NT2/D1 (cell line): ENCODE measurements around the gene TMEM170B.
A peak's percentile ranks its signal among the peaks of the same experiment; 100 is the strongest.

Experiments used
- DNase-seq: peaks from one replicate; pipeline ENCODE4 v3.0.0-alpha.2; 2011; ENCODE audit warnings: low read depth, low spot score
- H3K27me3 ChIP-seq: 2 replicates; pipeline ENCODE4 v1.6.0; 2011; ENCODE audit warnings: mild to moderate bottlenecking; ENCODE audit not compliant: insufficient read length, insufficient read depth
- H3K36me3 ChIP-seq: 2 replicates; pipeline ENCODE4 v1.6.1; 2011; ENCODE audit warnings: mild to moderate bottlenecking, low read length, mixed read lengths; ENCODE audit not compliant: insufficient read depth, insufficient read length
- H3K4me1 ChIP-seq: 2 replicates; pipeline ENCODE4 v1.5.1; 2011; ENCODE audit not compliant: insufficient read depth, insufficient read length
- H3K4me3 ChIP-seq: 2 replicates; pipeline ENCODE4 v1.5.1; 2011; ENCODE audit warnings: low read depth; ENCODE audit not compliant: insufficient read length
- H3K9ac ChIP-seq: 2 replicates; pipeline ENCODE4 v1.6.0; 2011; ENCODE audit warnings: low read depth; ENCODE audit not compliant: insufficient read length
- H3K9me3 ChIP-seq: 2 replicates; pipeline ENCODE4 v1.5.1; 2011; ENCODE audit warnings: mild to moderate bottlenecking, low read length; ENCODE audit not compliant: insufficient read depth
- SUZ12 ChIP-seq: IDR thresholded peaks from 2 replicates; pipeline ENCODE4 v1.6.1; 2011; ENCODE audit not compliant: insufficient read length, insufficient read depth; ENCODE audit errors: extremely low read depth
- YY1 ChIP-seq: IDR thresholded peaks from 2 replicates; pipeline ENCODE4 v1.6.1; 2011; ENCODE audit not compliant: insufficient read length, insufficient read depth
- ZNF274 ChIP-seq: IDR thresholded peaks from 2 replicates; pipeline ENCODE4 v1.6.1; 2011; ENCODE audit warnings: mild to moderate bottlenecking, low read depth, low read length

The TMEM170B gene

GRCh38 chr6:11537229-11538051 is at the start of gene TMEM170B:
TMEM170B (plus strand) TSS chr6:11537749; CDS start chr6:11538278, 529 bp downstream.
- no peaks in the 10 kb centered on the region for H3K36me3 ChIP-seq
- H3K27me3 ChIP-seq, result peaks cover 33% of the 10 kb centered on the region
- H3K4me1 ChIP-seq, result no peaks in the 10 kb centered on the region
- H3K9me3 ChIP-seq, result no peaks in the 10 kb centered on the region
- no peak for TF ChIP-seq ZNF274
- H3K9ac ChIP-seq, result peak within 1 kb of the TSS; percentile 76
- DNase-seq, result peak; percentile 57
- peak within 1 kb of the TSS; percentile 76 for H3K4me3 ChIP-seq

DNA sequence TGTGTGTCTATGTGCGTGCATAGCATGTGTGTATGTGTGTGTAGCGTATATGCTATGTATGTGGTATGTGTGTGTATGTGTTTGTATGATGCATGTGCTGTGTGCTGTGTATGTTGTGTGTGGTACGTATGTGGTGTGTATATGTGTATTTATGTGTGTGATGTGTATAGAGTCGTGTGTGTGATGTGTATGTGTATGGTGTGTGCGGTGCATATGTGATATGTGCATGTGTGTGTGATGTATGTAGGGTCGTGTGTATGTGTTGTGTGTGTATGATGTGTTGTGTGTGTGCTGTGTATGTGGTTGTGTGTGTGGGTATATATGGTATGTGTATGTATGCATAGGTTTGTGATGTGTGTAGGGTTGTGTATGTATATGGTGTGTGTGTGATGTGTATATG is 46.6 kb upstream of the TMEM170B start:
- Histone ChIP-seq H3K27me3 (no peaks in the 10 kb centered on the region), H3K9ac (no peak overlapping the region), H3K36me3 (no peaks in the 10 kb centered on the region), H3K4me3 (no peak overlapping the region), H3K9me3 (no peaks in the 10 kb centered on the region), H3K4me1 (no peaks in the 10 kb centered on the region)
- TF ChIP-seq ZNF274, result no peak
- TF ChIP-seq SUZ12, result no peak
- TF ChIP-seq YY1, result no peak
- DNase-seq, result no peak

DNA sequence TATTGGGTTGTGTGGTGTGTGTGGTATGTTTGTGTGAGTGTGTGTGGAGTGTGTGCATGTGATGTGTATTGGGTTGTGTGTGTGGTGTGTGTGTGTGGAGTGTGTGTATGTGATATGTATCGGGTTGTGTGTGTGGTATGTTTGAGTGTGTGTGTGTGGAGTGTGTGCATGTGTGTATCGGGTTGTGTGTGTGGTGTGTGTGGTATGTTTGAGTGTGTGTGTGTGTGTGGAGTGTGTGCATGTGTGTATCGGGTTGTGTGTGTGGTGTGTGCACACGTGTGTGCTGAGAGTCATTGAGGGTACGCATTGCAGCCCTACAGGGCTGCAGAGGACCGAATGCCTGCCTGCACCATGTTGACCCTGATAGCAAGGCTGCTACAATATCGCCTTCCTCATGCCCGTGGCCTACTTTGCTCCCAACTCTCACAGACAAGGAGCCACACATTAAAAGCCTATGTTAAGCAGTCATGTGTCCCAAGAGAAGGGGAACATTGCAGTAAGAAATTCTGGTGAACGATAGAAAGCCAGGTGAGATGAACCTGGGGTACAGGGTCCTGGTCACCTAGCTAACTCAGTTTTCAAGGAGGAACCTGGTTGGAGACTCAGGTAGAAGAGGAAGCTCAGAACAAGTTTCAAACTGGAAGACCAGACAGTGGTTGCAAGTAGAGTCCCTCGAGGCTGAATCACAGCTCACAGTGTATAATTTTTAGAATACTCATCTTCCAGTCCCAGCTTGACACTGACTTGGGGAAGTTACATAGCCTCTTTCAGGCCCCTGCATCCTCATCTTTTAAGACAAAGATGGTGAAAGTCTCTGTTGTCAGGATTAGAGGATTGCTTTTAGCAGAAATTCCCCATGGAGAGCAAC is 45.7 kb upstream of the TMEM170B start:
- Histone ChIP-seq H3K4me3 (no peak overlapping the region), H3K27me3 (no peaks in the 10 kb centered on the region), H3K9me3 (no peaks in the 10 kb centered on the region), H3K4me1 (no peaks in the 10 kb centered on the region), H3K36me3 (no peaks in the 10 kb centered on the region), H3K9ac (no peak overlapping the region)
- TF ChIP-seq YY1, result no peak
- no peak for TF ChIP-seq SUZ12
- TF ChIP-seq ZNF274, result no peak
- no peak for DNase-seq

DNA sequence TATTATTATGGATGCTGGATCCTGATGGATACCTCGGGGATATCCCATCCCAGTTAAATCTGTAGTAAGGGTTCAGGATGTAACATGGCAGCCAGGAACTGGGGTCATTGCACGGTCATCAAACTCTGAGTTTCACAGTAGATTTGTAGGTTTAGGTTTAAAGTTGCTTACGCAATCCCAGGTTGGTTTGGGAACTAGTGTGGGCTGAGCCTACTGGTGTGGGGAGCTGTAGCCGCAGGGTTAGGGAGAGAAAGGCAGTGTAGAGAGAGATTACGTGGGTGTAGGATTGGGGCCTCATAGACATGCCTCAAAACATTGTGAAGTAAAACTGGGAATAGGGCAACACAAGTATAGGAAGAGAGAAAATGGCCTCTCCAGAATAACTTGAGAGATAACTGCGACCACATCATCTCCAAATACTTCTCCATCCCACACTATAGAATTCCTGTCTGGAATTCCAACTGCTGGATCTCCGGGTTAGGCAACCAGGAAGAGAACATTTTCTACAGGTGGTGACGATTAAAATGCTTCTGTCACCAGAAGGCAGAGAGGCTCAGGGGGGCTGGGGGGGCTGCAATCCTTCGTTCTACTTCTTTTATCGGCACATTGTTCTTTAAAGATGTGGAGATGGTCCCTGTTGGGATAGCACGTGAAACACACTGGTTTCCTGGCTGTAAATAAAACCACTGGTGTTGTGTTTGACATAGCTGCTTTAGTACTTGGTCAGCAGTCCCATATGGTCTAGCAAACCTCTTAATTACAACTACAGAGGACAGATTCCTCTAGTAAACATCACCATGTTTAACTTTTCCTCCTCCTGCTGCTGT is 44.9 kb upstream of the TMEM170B start:
- H3K4me3 ChIP-seq, result no peak overlapping the region
- H3K4me1 ChIP-seq, result no peaks in the 10 kb centered on the region
- no peaks in the 10 kb centered on the region for H3K27me3 ChIP-seq
- H3K9me3 ChIP-seq, result no peaks in the 10 kb centered on the region
- DNase-seq, result no peak
- H3K36me3 ChIP-seq, result no peaks in the 10 kb centered on the region
- no peak overlapping the region for H3K9ac ChIP-seq
- TF ChIP-seq YY1, result no peak
- TF ChIP-seq ZNF274, result no peak
- no peak for TF ChIP-seq SUZ12

DNA sequence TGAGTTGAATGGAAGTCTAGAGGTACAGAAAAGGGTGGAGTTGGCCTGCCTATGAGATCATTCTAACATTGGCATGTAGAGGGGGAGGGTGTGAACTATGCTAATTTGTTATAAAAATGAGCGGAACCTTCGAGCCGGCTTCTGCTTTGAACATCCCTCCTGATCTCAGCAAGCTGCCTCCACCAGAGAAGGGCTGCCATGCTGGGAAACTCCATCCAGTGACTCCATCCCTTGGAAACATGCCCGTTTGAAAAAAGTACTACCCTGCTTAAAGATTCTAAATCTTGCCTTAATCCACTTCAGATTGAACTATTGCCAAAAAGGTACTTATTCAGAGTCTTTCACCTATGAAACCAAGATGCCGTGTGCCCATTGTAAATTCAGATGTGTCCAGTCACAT is 43.6 kb upstream of the TMEM170B start:
- Histone ChIP-seq H3K4me1 (no peaks in the 10 kb centered on the region), H3K4me3 (no peak overlapping the region), H3K36me3 (no peaks in the 10 kb centered on the region), H3K9me3 (no peaks in the 10 kb centered on the region), H3K9ac (no peak overlapping the region), H3K27me3 (no peaks in the 10 kb centered on the region)
- DNase-seq, result no peak
- TF ChIP-seq ZNF274 (no peak), YY1 (no peak), SUZ12 (no peak)

DNA sequence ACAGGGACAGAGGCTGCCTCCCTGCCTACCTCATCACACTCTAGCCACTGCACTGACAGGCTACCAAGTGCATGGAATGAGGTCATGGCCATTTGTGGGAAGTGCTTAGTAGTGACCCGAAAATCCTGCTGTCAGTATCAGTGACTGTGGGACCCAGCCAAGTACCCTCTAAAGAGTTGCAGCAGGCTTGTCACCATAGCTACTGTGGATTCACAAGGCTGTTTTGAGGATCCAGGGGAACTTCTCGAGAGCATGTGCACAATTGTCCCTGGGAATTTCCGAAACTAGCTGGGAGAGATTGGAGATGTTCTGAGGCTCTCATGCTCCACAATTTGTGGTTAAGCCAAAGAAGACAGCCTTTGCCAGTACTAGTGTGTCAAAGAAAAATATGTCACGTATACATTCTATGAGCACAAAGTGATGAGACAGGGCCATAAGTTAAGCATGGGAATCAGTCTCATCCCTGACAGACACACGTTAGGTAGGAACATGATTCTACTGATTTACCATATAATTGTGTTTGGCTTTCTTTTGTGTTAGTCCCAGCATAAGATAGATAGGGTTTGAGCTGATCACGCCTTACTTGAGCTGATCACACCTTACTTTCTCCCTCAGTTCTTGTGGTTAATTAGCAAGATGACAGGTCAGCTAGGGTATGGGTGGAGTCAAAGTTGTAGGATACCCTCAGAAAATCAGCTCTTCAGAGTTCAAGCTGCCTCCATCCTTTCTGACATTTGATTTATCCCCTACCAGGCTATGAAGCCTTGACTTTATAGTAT is 42.6 kb upstream of the TMEM170B start:
- DNase-seq, result no peak
- Histone ChIP-seq H3K36me3 (no peaks in the 10 kb centered on the region), H3K27me3 (no peaks in the 10 kb centered on the region), H3K9ac (no peak overlapping the region), H3K9me3 (no peaks in the 10 kb centered on the region), H3K4me1 (peaks cover 3% of the 10 kb centered on the region), H3K4me3 (no peak overlapping the region)
- no peak for TF ChIP-seq SUZ12
- no peak for TF ChIP-seq ZNF274
- no peak for TF ChIP-seq YY1
